Right atrium auricular region (tissue), 2 donors: ENCODE measurements around the gene SCLY. TPM values are rescaled to one million over a fixed set of nuclear protein-coding genes. Genes with fewer than 3 reads are reported as not detected.

ENCODE experiments used
- DNase-seq: peaks from one replicate; pipeline ENCODE4 v3.0.0-alpha.2; 2019; ENCODE audit warnings: low spot score
- H3K27ac ChIP-seq, 2 donors: fragments of 200-600 bp; sonication (generic); 1 replicate in 1 of 2; 2 replicates in 1 of 2; pipeline ENCODE4 v1.5.1; 2016 to 2019
- H3K27me3 ChIP-seq, 2 donors: fragments of 200-600 bp; sonication (generic); one replicate each; pipeline versions ENCODE4 v1.5.1 to v1.6.0; 2017 to 2019
- H3K36me3 ChIP-seq: fragments of 200-600 bp; sonication (generic); one replicate; pipeline ENCODE4 v1.5.1; 2016
- H3K4me1 ChIP-seq, 2 donors: fragments of 200-600 bp; sonication (generic); one replicate each; pipeline versions ENCODE4 v1.5.1 to v1.6.0; 2017 to 2019
- H3K4me3 ChIP-seq, 2 donors: fragments of 200-600 bp; sonication (generic); 1 replicate in 1 of 2; 2 replicates in 1 of 2; pipeline ENCODE4 v1.5.1; 2017 to 2019; ENCODE audit warnings: mild to moderate bottlenecking in 1 of 2, moderate library complexity in 1 of 2
- H3K9me3 ChIP-seq, 2 donors: fragments of 200-600 bp; sonication (generic); one replicate each; pipeline ENCODE4 v1.5.1; 2019
- CTCF ChIP-seq, 2 donors: fragments of 200-600 bp; sonication (generic); IDR thresholded peaks; one replicate each; pipeline ENCODE4 v1.5.1; 2019; ENCODE audit warnings: antibody characterized with exemption in 2 of 2
- total RNA-seq, 2 donors: library from RNA; depleted of rRNA; stranded (reverse); fragments of >200 nt; gene quantifications; one replicate each; pipeline ENCODE4 v1.1.0, GENCODE V29; 2016

The SCLY gene
- total RNA-seq, 2 donors from 2014 or later, result 6.5 to 11.3 TPM

DNA sequence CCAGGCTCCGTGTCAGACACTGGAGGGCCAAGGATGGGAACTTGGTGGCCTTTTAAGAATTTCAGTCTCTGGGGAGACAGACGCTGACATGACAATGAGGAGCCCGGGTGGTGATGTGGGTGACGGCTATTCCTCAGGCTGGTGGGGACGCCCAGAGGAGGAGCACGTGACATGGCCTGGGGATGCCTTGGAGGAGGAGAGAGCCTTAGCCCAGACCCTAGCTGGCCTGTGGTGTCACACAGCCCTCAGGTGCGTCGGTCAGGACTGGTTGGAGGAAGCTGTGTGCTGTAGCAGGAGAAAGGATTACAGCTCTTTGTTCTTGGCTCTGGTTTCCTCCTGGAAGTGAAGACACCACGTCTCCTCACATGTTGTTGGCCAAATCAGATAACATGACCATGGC is 40.0 kb upstream of the SCLY start:
- Histone ChIP-seq H3K27ac (no peak overlapping the region), H3K4me1 (no peaks in the 10 kb centered on the region), H3K9me3 (no peaks in the 10 kb centered on the region), H3K4me3 (no peak overlapping the region), H3K36me3 (peaks cover 12% of the 10 kb centered on the region), H3K27me3 (no peaks in the 10 kb centered on the region)
- DNase-seq, result no peak
- TF ChIP-seq CTCF (IDR thresholded peaks at IDR 0.05), result no peak

- Histone ChIP-seq H3K4me3 (no peak overlapping the region), H3K4me1 (no peaks in the 10 kb centered on the region), H3K9me3 (no peaks in the 10 kb centered on the region), H3K36me3 (peaks cover 12% of the 10 kb centered on the region), H3K27ac (no peak overlapping the region), H3K27me3 (no peaks in the 10 kb centered on the region)
- TF ChIP-seq CTCF (IDR thresholded peaks at IDR 0.05), result no peak
- DNase-seq, result no peak
Measured at GRCh38 chr2:238021327-238021726, 39.5 kb upstream of the SCLY start.

- no peak for TF ChIP-seq CTCF (IDR thresholded peaks at IDR 0.05)
- no peak for DNase-seq
Measured at GRCh38 chr2:238022594-238023157, 38.1 kb upstream of the SCLY start.

DNA sequence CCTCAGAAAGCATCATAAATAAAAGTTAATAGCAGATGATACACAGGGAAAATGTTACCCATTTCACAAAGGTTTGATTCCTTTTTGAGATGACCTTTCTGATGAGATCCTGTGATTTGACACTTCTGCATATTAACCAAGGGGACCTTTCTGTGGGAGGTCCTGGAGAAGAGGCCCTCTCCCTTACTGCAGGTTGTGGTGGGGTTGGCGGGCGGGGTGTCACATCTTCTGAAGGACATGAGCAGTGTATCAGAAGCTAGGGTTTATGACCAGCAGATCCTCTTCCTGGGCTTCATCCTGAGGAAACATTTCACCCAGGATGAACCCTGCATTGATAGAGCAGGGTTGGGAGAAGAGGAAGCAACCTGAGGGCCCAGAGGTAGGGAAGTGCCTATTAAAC is 37.2 kb upstream of the SCLY start:
- no peak for TF ChIP-seq CTCF (IDR thresholded peaks at IDR 0.05)
- Histone ChIP-seq H3K4me3 (no peak overlapping the region), H3K27me3 (no peaks in the 10 kb centered on the region), H3K4me1 (no peaks in the 10 kb centered on the region), H3K9me3 (no peaks in the 10 kb centered on the region), H3K27ac (no peak overlapping the region), H3K36me3 (peaks cover 10% of the 10 kb centered on the region)
- no peak for DNase-seq

More at GRCh38 chr2:238022594-238023157, 38.1 kb upstream of the SCLY start:
- Histone ChIP-seq H3K4me1 (no peaks in the 10 kb centered on the region), H3K27me3 (no peaks in the 10 kb centered on the region), H3K27ac (no peak overlapping the region), H3K36me3 (peaks cover 14% of the 10 kb centered on the region), H3K9me3 (no peaks in the 10 kb centered on the region), H3K4me3 (no peak overlapping the region)

DNA sequence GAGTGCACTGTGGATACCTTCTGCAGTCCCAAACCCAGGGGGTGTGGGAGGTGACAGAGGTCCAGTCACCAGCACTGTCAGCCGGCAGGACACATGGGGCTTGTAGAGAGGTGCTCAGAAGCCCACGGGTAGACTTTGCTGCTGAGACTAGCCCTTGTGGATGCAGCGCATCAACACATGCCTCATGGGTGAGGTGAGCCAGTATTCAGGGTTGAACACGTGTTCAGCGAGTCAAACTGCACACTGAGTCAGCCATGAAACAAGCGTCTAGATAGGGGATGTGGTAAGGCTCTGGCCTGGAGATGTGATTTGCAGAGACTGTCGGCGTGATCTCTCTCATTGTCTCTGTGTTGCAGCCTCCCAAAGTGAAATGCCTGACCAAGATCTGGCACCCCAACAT is 35.8 kb upstream of the SCLY start:
- peaks cover 14% of the 10 kb centered on the region for H3K36me3 ChIP-seq
- H3K9me3 ChIP-seq, result no peaks in the 10 kb centered on the region
- no peak for TF ChIP-seq CTCF (IDR thresholded peaks at IDR 0.05)
- no peak for DNase-seq
- no peaks in the 10 kb centered on the region for H3K4me1 ChIP-seq
- H3K27ac ChIP-seq, result no peak overlapping the region
- no peaks in the 10 kb centered on the region for H3K27me3 ChIP-seq
- H3K4me3 ChIP-seq, result no peak overlapping the region

GRCh38 chr2:238025741-238026360 is 35.0 kb upstream of the SCLY start:
- no peak for DNase-seq
- no peaks in the 10 kb centered on the region for H3K27me3 ChIP-seq
- TF ChIP-seq CTCF (IDR thresholded peaks at IDR 0.05), result no peak
- H3K9me3 ChIP-seq, result no peaks in the 10 kb centered on the region
- H3K4me1 ChIP-seq, result no peaks in the 10 kb centered on the region
- no peak overlapping the region for H3K4me3 ChIP-seq
- H3K36me3 ChIP-seq, result peaks cover 23% of the 10 kb centered on the region
- H3K27ac ChIP-seq, result no peak overlapping the region
